ENCODE results near the gene IQGAP2.

DNA sequence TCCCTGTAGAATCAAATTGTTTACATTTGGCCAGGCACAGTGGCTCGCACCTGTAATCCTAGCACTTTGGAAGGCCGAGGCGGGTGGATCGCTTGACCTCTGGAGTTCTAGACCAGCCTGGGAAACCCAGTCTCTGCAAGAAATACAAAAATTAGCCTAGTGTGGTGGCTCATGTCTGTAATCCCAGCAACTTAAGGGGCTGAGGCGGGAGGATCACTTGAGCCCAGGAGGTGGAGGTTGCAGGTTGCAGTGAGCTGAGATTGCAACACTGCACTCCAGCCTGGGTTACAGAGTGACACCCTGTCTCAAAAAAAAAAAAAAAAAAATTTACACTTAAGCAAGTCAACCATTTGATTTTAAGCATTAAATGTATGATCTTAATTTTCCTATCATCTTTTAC, 17.5 kb upstream of the IQGAP2 start:
- no peak for TF ChIP-seq POLR2A (IDR thresholded peaks at IDR 0.05; ENCODE audit: low read length)
- TF ChIP-seq GATA1 (IDR thresholded peaks at IDR 0.05; ENCODE audit: low read depth, low read length): no peak

Data from erythroblast (primary cell).